CD4-positive, alpha-beta T cell treated with Interleukin-12 subunit alpha and Interleukin-12 subunit beta, for 1 hour (primary cell): ENCODE measurements around the gene PAPPA2.

Source experiments
- DNase-seq: peaks from one replicate; pipeline ENCODE4 v3.0.0-alpha.2; 2020

PAPPA2 gene

DNA sequence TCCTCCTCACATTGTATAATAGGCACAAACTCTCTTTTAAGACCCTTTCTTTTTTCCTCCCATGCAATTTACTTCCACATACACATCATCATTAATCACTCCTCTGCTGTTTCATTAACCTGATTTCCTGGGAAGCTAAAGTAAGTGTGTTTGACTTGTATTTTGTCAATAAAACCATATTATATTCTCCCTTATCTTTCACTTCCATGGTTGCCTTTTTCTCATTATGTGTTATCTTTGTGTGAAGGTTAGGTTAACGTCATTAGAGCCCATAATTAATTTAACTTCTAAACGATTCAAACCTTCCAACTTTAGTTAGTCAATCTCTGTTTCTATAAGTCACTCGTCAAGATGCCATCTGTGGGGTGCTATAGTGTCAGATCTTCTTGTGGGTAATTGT, 313.0 kb downstream of the PAPPA2 start:
- DNase-seq: no peak

DNA sequence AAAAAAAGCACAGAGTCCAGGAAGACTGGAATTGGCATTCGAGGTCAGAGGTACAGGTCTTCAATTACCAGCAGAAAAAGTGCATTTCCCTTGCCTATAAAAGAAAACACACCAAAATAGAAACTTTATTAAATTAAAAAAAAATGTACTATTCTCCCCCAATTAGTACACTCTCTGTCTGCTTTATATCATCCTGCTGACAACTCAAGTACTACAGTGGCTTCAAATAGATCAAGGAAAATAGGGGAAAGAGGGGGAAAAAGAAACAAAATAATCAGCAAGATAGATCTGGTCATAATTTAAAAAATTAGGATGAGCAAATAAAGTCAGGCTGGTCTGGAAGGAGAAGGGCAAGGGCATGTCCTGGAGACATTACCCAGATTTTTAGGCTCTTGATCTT, 315.1 kb downstream of the PAPPA2 start:
- no peak for DNase-seq

DNA sequence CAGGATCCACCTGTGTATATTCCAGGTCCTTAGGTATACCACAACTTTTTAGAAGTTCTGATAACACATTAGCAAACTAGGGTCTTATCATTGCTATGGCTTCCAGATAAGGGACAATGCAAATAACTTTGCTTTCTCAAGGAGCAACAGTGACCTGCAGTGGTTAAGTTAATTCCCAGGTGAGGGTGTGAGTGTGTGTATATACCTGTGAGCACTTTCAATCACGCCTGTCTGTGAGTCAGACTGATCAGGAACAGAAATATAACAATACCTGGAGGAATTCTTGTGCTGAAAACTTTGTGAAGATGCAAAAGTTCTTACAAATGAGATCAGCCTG, 317.0 kb downstream of the PAPPA2 start:
- no peak for DNase-seq

DNA sequence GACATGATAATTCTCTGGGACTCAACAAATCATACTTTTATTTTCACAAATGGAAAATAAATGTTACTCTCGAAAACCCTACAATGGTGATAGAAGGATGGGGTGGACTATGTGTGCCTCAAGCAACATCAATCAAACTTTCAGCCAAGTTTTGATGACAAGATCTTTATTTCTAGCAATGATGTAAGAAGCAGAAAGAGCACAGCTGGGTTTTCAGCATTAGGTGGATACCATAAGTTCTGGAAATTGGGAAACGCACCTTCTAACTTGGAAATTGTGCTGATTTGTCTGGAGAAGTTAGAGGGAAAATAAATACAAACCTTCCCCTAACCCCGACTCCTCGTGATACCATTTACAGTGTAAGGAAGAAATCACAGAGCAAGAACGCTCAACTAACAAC, 320.3 kb downstream of the PAPPA2 start:
- DNase-seq: no peak

DNA sequence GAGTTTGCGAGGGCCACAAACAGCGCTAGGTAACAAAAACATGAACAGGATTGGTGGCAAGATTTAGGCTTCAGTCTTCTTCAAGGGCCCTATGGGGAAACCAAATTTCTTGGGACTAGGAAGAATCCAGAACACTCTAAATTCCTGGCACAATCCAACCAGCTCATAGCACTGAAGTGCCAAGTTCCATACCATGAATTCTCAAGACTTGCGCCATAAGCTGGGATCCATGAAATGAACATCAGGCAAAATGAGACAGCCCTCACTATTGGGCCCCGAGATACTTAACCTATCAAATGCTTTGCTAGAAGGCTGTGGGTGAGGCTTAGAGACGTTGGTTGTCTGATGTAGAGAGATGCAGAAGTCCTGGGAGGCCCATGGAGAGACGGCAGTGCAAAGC, 322.1 kb downstream of the PAPPA2 start:
- DNase-seq: no peak

DNA sequence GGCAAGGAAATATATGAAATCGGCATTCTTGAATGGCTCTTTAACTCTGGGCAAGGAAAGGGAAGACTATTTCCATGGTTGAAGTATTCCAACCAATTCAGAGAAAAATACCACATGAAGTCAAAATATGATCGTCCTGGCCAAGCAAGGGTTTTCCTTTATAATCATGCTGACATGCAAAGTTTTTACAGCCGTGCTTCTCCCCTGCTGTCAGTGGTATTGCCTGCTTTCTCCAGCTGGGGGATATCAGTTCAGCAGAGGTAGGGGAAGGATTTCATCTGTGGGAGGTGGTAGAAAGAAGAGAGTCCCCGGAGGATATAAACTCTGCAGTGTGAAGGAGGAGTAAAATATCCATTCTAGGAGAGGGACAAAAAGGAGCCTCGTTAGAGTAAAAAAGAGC, 322.8 kb downstream of the PAPPA2 start:
- no peak for DNase-seq

DNA sequence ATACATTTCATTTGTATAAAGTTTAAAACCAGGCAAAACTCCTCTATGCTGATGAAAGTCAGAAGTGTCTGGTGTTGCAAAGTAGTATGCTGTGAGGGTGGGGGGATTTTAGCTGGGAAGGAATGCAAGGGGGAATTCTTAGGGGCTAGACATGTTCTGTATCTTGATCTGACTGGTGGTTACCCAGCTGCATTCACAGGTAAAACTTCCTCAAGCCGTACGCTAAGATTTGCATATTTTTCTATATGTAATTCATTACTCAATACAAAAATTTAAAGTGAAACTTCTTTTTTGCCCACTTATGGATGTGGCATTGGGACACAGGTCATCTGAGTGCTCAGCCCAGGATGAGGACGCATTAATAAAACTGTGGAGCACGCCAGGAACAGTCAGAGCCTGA, 323.3 kb downstream of the PAPPA2 start:
- no peak for DNase-seq

DNA sequence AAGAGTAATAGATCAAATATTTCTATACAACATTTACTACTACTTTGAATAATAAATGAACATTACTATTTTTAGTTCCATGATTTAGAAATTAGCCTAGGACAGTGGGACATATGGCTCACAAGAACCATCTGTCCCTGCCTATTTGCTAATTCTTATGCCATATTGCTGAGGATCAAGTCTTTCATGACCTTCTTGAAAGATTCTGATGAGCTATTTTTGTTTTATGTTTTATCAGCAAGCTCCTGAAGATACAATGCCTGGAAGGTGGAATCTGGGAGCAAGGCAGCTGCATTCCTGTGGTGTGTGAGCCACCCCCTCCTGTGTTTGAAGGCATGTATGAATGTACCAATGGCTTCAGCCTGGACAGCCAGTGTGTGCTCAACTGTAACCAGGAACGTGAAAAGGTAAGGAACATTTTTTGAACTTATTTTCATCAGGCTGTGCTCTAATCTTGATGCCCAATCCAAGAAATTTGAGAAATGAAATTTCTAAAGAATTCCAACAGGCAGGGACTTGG, 326.7 kb downstream of the PAPPA2 start:
- no peak for DNase-seq

DNA sequence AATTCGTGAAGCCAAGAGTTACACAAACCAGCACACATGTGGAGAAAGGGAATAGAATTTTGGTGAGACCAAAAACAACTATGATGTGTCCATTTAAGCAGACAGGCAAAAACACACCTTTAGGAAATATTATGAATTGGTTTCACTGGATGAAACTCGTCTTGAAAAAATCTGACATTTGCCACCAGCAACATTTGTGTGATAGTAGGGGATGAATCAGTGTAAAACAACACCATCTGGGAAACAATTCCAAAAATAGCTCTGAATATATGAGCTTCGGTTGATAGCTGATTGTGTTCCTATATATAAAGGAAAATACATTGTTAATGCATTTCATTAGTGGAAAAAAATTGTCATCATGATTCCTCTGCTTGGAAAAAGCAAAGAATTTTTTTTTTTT, 327.8 kb downstream of the PAPPA2 start:
- no peak for DNase-seq

DNA sequence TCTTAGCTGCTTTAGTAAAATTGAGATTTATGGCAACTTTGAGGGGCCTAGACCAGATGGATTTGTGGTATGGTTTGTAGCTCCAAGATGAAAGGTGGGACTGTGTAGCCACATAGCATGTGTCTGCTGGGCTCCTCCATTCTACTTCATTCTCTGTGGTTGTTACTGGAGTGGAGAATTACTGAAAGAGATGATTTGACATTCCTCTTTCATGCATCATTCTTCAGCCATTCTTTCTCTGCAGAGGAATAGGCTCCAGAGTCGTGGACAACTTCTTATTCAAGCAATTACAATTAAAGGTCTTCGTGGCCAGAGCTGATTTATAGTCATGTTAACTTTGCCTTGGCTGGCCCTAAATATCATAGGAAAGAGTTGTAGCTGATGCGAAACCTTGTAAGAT, 328.9 kb downstream of the PAPPA2 start:
- DNase-seq: no peak

DNA sequence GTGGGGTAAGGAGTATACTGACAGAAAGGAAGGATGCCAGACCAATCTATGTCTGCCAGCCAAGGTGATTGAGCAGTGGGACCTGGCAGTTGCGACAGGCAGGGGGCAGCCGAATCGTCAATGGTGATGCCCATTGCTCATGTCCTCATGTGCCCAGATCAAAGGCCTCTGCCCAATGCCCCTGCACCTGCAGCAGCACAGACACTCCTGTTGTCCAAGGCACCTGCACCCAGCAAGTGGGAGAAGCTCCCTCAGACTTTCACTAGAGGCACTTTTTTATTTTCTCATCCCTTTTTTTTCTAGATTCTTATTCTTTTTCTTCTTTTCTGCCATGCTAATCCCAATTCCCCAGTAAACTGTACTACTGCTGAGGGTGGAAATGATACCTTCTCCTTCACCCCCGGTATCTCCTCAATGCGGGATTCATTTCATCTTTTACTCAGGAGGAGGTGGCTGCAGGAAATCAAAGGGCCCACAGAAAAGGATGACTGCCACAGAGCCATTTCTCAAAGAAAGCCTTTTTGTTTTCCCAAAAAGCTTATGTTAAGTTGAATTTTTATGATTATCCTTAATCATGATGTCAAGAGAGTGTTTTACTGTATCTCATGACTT, 332.0 kb downstream of the PAPPA2 start:
- no peak for DNase-seq

DNA sequence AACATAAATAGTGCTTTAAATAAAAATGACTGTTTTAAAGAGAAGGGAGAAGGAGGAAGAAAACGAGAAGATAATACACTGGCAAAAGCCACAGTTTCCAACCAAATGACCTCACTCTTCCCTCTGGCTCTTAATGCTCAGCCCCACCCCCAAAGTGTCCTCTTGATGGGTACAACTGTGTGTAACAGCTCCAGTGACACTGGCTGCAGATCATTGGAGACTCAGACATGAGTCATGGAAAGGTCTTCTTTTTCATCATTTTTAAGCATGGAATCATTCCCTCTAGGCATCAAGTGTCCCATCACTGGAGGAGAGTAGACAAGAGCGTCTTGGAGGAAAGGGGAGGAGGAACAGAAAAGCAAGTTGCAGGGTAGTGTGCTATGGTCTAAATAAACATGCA, 333.0 kb downstream of the PAPPA2 start:
- no peak for DNase-seq

DNA sequence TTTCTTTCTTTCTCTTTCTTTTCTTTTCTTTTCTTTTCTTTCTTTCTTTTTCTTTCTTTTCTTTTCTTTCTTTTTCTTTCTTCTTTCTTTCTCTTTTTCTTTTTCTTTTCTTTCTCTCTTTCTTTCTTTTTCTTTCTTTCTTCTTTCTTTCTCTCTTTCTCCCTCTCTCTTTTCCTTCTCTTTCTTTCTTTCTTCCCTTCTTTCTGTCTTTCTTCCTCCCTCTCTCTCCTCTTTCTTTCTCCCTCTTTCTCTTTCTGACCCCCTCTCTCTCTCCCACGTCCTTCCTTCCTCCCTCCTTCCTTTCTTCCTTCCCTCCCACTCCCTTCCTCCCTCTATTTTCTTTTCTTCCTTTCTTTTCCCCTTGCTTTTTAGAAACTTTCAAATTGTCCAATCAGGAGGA, 333.6 kb downstream of the PAPPA2 start:
- no peak for DNase-seq

DNA sequence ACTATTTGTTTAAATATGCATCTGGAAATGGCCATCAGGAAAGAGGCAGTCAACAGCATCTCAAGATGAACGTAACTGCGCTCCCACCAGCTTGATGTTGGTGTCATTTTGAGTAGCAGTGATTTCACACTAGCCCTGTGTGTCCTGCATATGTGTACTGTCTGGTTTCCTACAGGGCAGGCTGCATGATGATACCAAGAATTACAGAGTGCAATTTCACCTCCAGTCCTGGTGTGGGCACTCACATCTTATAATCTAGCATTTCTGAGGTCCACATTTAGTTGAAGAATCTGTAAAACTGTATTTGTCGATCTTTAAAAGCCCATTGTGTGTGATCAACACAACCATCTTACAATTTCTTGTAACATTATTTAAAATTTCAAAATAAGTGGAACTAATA, 336.4 kb downstream of the PAPPA2 start:
- no peak for DNase-seq

DNA sequence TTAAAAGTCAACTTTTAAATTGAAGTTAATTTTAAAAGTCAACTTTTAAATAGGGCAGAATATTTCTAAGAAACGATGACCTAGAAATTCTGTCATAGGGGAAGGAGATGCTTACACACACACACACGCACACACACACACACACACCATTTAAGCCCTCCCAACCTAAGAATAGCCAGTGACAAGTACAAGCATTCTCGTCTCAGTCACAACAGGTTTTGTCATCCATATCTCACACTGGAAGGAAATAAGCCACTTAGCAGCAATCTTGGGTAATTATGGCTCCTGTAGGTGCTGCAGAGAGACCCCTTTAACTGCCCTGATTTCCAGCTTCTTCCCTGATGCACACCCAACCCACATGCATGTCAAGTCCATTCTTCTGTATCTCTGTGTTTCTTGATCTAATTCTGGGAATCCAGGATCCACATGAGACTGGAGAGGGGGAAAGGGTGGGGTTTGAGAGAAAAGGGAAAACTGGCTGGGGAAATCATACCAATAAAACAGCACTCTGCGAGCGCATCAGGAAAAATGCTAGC, 338.1 kb downstream of the PAPPA2 start:
- DNase-seq: no peak

DNA sequence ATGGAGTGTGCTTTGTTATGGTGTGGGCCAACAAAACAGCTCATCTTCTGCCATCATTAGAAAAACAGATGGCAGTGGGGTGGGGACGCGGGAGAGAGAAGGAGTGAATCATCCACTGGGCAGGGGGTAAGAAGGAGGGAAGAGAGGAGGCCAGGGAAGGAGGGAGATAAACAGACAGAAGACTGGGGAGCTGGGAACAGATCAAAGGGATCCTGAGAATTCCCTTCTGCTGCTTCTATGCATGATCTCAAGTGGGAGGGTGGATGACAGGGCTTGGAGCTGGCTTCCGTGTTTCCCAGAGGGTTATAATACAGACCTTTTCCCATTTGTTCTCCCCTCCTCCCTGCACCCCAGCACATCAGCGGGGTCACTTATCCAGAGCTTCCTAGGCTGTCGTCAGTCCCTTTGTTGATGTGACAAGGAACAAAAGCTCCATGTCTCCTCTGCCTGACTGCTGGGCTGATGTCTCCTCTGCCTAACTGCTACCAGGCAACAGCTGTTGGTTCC, 338.6 kb downstream of the PAPPA2 start:
- no peak for DNase-seq

DNA sequence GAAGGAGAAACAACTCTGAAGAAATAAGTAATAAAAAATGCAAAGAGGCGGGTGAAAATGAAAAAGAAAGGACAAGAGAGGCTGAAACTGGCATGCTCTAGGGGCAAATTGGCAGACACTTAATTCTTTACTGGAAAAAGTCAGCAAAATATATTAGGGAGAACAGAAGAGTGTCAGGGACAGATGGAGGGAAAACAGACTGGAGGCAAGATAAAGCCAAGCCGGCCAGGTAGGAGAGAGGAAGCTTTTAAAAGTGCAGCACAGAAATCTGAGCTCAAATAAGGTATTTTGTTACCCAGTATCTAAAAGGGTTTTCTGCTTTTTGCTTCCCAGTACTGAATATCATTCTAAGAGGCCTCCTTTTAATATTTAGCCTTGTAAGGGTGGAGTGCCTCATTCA, 339.3 kb downstream of the PAPPA2 start:
- DNase-seq: no peak

DNA sequence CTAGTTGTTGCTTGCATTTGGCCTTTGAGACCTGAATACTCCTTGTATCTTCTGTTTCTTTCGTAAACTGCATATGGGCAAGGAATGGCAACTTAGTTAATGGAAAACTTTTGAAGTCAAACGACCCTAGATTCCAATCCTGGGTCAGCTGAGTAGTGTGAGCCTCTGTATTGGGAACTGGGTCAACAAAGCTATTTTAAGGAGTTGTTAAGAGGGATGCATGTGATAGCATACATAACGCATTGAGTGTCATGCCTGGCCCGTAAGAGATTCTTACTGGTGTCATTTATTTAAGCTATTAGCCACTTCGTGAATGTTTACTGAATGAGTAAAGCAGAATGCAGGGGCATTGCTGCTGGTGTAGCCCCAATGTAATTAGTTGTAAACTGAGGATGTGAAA, 340.1 kb downstream of the PAPPA2 start:
- no peak for DNase-seq

DNA sequence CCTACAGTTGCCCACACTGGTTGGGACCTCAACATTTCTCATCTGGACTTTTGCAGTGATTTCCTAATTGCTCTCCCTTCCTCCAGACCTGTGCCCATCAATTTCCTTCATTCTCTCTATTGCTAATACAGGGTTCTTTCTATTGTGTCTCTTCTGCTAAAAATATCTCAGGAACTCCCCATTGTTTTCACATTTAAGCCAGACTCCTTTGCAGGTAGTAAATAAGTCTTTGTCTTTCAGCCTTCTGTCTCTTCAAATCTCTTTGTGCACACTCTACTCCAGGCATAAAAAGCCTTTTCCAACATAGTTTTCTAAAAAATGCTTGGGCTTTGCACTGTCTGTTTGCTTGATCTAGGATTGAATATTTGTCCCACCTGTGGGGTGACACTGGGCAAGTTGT, 340.6 kb downstream of the PAPPA2 start:
- DNase-seq: no peak

DNA sequence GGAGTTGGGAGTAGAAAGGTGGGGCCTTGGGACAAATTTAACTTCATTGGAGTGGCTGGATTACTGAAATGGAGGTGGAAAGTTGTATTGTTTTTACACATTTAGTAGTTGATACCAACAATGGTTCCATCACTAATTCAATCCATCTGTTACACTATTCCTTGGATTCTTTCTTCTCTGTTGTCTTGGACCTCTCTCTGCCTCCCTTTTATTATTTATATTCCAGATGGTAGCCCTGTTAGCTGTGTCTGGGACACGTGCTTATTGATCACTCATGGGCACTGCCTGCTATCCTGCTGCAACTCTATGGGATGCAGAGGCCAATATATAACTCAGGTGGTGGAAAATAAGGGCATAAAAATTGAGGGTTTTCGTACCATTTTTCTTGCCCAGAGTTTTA, 346.3 kb downstream of the PAPPA2 start:
- no peak for DNase-seq

DNA sequence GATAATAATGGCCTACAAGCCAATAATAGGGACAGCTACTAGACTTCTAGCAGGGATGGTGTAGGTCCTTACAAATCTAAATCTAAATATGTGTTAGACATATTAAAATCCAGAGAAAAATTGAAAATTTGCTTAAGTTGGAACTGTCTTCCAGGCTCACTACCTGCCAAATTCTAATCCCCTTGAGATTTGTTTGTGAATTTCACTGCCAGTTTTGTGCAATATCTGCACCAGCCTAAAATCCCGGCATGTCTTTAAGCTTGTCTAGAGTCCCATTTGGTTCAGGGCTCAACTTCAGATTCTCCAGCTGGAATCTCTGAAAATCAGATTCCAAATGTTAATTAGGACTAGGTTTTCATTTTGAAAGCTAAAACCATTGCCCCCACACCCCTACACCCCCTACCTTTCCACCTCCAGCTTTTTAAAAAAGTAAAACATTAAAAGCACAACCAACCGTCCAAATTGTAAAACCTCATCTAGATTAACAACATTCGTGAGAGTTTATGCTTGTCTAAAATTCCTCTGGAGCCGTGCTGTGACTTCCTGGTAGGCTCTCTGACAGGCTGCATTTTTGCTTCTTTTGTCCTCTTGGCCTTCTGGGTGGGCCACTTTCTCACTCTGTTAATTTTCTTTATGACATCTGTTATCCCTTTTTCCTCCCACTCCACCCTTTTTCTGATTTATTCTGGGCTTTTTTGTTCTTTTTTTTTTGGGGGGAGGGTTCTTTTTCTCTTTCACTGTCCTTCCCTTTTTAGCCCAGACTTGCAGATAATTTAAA, 348.7 kb downstream of the PAPPA2 start:
- DNase-seq: no peak

DNA sequence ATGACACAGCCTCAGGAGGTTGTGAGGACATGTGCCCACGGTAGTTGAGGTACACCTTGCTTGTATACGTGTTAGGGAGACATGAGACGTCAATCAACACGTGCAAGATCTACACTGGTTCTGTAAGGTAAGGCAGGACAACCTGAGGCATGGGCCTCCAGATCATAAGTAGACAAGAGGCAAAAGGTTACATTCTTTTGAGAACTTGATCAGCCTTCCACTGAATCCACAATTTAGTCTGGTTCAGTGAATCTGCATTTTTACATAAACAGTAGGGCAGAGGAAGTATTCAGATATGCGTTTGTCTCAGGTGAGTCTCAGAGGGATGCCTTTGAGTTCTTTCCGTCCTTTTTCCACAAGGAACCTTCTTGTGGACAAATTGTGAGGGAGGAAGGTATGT, 352.6 kb downstream of the PAPPA2 start:
- no peak for DNase-seq

DNA sequence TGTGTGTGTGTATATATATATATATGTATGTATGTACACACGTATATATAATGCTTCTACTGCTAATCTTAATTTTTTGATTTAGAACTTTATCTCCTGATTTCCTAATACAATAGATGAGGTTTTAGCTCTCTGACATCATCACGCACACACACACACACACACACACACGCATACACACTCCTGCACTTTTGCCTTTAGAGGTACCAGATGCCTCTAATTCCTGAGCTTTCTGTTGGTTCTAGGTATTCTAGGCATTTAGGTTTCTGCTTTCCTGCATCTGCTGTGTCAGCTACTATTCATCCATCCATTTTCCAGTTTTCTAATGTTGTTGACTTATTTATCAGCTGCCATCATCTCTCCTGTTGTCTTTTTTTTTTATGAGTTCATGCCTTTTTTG, 353.3 kb downstream of the PAPPA2 start:
- no peak for DNase-seq

DNA sequence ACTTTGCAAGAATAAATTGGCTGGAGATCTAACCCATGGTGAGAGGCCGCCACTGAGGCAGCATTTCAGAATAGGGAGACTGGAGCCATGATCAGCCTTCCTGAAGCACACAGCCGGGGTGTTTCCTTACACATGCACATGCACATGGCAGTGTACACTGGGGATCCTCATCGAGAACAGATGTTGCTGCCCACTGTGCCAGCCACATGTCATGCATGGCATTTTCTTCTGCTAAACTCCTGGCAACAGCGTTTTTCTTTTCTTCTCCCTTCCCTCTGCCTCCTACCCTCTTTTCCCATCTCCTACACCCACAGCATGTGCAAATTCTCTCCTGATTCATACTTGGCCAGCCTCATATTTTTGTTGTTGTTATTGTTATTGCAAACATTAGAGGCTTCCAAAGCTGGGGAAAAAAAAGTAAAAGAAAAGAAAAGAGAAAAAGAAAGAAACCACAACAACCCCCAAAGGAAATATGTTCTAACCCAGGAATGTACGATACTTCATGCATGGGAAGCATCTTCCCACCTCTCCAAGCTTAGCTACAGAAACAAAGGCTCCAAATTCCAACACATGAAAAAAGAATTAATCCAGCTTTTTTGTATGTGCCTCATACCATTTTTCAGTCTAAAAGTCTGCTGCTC, 357.5 kb downstream of the PAPPA2 start:
- no peak for DNase-seq
